Endothelial cell of hepatic sinusoid (primary cell): ENCODE data around the gene ZNF814.
"Not testable (repeated sequence)": the region's sequence is repeated elsewhere in the genome, so short reads cannot be mapped to it uniquely, and the experiment has no call there.

Source experiments
- in situ Hi-C: cut with HindIII; loops from 2 replicates; pipeline ENCODE4 v1.10.0; 2017; ENCODE audit warnings: low sequenced_read_pairs

ZNF814 gene

GRCh38 chr19:57888560-57889231 lies at the start of gene ZNF814:
TSS of gene ZNF814 (minus strand) at chr19:57889037. CDS start at chr19:57888802, 235 bp downstream.
- in situ Hi-C loops, result no loop called here

DNA sequence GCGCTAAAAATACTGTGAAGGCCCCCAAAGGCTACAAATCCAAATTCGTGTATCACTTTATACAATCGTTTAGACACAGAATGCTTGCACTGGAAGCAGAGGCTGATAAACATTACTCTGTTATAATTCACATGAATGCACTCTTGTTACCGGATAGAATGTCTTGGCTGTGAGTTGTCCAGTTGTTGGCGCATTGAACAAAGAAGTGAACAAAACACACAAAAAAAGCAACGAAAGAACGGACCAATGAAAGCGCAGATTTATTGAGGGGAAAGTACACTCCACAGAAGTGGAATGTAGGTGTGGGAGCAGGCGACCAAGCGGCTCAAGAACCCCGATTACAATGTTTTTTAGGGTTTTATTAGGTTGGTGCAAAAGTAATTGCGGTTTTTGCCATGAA lies 46.9 kb upstream of the ZNF814 start:
- in situ Hi-C loops, result loop anchor here (5.0 to 10.0 kb wide), 2 partner anchors 33 to 49 kb away; no protein-coding TSS in a partner anchor

DNA sequence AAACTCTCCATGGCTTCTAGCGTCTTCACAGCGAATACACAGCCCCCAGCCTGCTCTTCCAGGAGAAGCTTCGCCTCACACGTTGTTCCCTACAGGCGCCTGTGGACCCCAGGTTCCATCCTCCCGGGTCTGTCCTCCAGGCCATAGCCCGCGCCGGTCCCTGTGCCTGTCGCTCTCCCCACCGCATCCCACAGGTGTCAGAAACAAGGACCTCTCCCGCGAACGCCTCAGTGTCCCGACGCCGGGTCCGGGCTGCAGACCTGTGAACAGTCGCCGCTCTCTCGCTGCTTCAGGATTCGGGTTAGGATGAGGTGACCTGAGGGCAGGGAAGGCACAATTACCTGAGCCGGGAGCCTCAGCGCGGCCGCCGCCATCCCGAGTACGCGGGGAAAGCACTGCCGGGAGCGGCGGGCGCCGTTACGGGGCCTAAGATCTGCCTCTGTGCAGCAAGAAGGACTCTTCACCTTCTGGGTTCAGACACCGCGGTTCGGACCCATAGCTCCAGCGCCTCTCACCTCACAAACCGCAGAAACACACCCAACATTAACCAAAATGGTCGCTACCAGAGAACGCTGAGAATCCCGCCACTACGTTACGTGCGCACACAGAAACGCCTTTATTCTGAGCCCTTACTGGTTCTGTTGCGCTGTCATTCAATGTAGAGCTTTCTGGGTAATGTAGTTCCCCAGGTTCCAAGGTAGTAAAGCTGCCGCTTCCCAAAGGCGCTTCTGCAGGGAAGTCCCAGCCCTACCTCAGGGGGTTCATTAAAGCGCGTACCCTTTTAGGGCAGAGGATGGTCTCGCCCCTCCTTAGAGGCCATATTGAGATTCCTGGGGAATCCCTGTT lies 46.2 kb upstream of the ZNF814 start, which contains the start of gene ZNF418:
Gene ZNF418 (minus strand): TSS at position 583 of the 846 bp plus-strand sequence. CDS start 1,580 bp downstream, outside the sequence.
- in situ Hi-C loops, result loop anchor here (5.0 to 10.0 kb wide), 2 partner anchors 33 to 50 kb away; no protein-coding TSS in a partner anchor

- in situ Hi-C loops, result loop anchor here (10.0 kb wide), 1 partner anchor 353 kb away; the partner anchor contains the start of gene ZNF416
Observed at GRCh38 chr19:57927587-57927986, 38.8 kb upstream of the ZNF814 start.

DNA sequence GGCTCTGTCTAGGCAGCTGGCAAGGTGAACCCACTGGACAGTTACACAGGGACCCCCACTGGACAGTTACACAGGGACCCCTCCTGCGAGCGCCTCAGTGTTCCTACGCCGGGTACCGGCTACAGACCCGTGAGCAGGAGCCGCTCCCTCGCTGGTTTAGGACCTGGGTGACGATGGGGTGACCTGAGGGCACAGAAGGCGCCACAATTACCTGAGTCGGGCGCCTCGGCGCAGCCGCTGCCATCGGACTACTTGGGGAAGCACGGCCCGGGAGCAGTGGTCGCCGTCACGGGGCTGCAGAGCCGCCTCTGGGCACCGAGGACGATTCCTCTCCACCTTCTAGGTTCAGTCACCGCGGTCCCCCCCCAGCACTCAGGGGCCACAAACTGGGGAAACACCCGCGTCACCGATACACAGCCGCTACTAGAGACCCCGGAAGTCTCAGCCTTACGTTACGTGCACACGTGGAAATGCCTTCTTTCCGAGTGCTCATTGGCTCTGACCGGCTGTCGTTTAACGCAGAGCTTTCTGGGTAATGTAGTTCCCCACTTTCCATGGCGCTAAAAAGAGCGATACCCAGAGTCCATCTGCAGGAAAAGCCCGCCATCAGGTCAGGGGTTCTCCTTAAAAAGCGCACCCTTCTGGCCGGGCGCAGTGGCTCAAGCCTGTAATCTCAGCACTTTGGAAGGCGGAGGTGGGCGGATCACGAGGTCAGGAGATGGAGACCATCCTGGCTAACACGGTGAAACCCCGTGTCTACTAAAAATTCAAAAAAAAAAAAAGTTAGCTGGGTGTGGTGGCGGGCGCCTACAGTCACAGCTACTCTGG lies 27.5 kb upstream of the ZNF814 start, which contains the start of gene ZNF417:
Gene ZNF417 (minus strand): TSS at position 425 of the 828 bp plus-strand sequence. CDS start 181 bp downstream, at position 244.
- in situ Hi-C loops, result not testable (repeated sequence)

GRCh38 chr19:57914531-57914930 lies 25.7 kb upstream of the ZNF814 start:
- in situ Hi-C loops, result no loop called here

GRCh38 chr19:57907394-57907793 lies 18.6 kb upstream of the ZNF814 start:
- in situ Hi-C loops, result no loop called here

DNA sequence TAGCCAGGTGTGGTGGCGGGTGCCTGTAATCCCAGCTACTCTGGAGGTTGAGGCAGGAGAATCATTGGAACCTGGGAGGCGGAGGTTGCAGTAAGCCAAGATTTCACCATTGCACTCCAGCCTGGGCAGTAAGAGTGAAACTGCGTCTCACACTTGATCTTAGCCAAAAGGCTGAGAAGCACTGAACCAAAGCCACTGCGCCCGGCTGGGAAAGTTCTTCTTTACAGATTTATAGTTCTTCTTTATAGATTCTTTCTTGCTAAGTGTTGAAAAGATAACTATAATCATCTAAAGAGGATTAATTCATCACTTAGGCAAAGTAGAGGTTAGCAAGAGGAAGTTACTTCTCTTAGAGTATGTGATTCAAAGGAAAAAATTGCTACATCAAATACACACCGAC lies 16.4 kb upstream of the ZNF814 start:
- in situ Hi-C loops, result no loop called here

DNA sequence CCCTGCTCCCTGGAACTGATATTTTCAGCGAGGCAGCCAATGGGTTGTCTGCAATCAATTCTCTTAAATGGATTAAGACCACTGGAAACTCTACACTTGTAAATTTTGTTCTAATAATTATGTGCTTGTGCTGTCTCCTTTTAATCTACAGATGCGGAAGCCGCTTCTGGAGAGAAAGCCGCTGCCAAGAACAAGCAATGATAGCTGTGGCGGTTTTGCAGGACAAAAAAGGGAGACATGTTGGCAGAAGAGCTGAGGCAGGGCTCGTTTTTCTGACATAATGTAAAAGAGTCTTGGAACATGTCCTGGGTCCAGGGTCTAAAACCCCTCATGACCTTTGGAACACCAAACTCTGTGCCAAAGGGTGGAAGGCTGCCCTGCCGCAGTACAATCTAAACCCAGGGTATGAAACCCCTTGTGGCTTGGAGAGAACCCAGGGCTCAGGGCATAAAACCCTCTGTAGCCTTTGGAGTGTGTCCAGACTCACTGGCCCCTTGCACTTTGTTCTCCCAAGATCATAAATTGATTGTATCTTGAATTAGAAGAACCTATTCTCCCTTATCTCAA lies 14.9 kb upstream of the ZNF814 start:
- in situ Hi-C loops, result loop anchor here (5.0 kb wide), 1 partner anchor 34 kb away; the partner anchor contains the start of gene ZNF418

GRCh38 chr19:57900311-57900710 lies 11.5 kb upstream of the ZNF814 start:
- in situ Hi-C loops, result loop anchor here (5.0 kb wide), 1 partner anchor 37 kb away; the partner anchor contains the start of gene ZNF418

GRCh38 chr19:57890706-57891105 lies 1.9 kb upstream of the ZNF814 start:
- in situ Hi-C loops, result not testable (repeated sequence)

GRCh38 chr19:57888107-57888559 lies 704 bp downstream of the ZNF814 start:
- in situ Hi-C loops, result no loop called here

GRCh38 chr19:57887195-57887941 lies 1.5 kb downstream of the ZNF814 start:
- in situ Hi-C loops, result no loop called here

- in situ Hi-C loops, result no loop called here
Observed at GRCh38 chr19:57886046-57886445, 2.8 kb downstream of the ZNF814 start.

GRCh38 chr19:57873883-57874799 lies 14.7 kb downstream of the ZNF814 start:
- in situ Hi-C loops, result not testable (repeated sequence)

DNA sequence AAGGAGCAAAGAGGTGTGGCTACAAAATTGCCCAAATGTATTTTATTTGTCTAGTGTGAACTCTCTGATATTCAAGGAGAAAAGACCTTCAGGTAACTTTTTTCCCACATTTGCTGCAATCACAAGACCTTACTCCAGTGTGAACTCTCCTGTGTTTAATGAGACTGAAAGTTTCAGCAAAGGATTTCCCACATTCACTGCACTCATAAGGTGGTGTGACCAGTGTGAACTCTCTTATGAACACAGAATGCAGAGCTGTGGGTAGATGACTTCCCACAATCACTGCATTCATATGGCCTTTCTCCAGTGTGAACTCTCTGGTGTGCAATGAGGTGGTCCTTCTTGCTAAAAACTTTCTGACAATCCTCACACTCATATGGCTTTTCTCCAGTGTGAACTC lies 16.4 kb downstream of the ZNF814 start:
- in situ Hi-C loops, result no loop called here

- in situ Hi-C loops, result no loop called here
Observed at GRCh38 chr19:57870225-57870624, 18.6 kb downstream of the ZNF814 start.

DNA sequence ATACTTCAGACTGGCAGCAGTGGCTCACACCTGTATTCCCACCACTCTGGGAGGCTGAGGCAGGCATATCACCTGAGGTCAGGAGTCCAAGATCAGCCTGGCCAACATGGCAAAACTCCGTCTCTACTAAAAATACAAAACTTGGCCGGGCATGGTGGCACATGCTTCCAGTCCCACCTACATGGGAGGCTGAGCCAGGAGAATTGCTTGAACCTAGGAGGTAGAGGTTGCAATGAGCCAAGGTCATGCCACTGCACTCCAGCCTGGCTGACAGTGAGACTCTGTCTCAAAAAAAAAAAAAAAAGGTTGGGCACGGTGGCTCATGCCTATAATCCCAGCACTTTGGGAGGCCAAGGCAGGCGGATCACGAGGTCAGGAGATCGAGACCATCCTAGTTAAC lies 19.2 kb downstream of the ZNF814 start:
- in situ Hi-C loops, result not testable (repeated sequence)
